ENCODE data around the gene ANO5. TPM values are rescaled to one million over a fixed set of nuclear protein-coding genes. Genes with fewer than 3 reads are reported as not detected.

Gene ANO5
- total and polyA plus RNA-seq, 2 of the 4 experiments (the other 2 are of a cell fraction), result not detected

- Histone ChIP-seq H3K9ac (ENCODE audit: low read depth, low read length) (no peak overlapping the region), H4K91ac (ENCODE audit: insufficient read depth, low read depth, low read length) (no peak overlapping the region), H3K36me3 (ENCODE audit: control insufficient read depth, insufficient read depth, low read length) (no peaks in the 10 kb centered on the region), H3K79me1 (ENCODE audit: low read depth in 1 of 2, low read length in 2 of 2) (no peaks in the 10 kb centered on the region), H3K4me3 (ENCODE audit: insufficient read depth, low read depth, low read length) (no peak overlapping the region), H3K9me1 (ENCODE audit: insufficient read depth, low read length) (no peaks in the 10 kb centered on the region), H3K4me2 (ENCODE audit: low read depth, low read length) (no peak overlapping the region), H4K5ac (ENCODE audit: low read depth, low read length) (no peak overlapping the region), H4K20me1 (ENCODE audit: insufficient read depth, low read length) (no peaks in the 10 kb centered on the region), H2BK20ac (ENCODE audit: low read depth, low read length) (no peak overlapping the region), H2AK5ac (ENCODE audit: low read depth, low read length) (no peak overlapping the region), H3K56ac (ENCODE audit: extremely low read depth, insufficient read depth, low read length) (no peak overlapping the region), H2BK120ac (ENCODE audit: low read depth, low read length) (no peak overlapping the region), H2AFZ (replicated peaks; ENCODE audit: low read length, poor library complexity) (no peak overlapping the region), H3K23ac (ENCODE audit: low read depth, low read length) (no peak overlapping the region), H4K8ac (ENCODE audit: low read depth in 2 of 2, low read length in 2 of 2) (no peak overlapping the region), H3K4me1 (ENCODE audit: control insufficient read depth, insufficient read depth, low read length) (no peaks in the 10 kb centered on the region), H3K14ac (replicated peaks; ENCODE audit: low read depth, low read length) (no peak overlapping the region), H2BK15ac (ENCODE audit: low read depth, low read length) (no peak overlapping the region), H3K18ac (ENCODE audit: low read depth, low read length) (no peak overlapping the region), H2BK5ac (ENCODE audit: low read depth, low read length, poor library complexity, severe bottlenecking) (no peak overlapping the region), H2AK9ac (replicated peaks; ENCODE audit: low read depth, low read length, poor library complexity) (no peak overlapping the region), H3K4ac (ENCODE audit: low read depth, low read length) (no peak overlapping the region), H3K27me3 (ENCODE audit: control insufficient read depth, insufficient read depth, low read length) (no peaks in the 10 kb centered on the region), H3K27ac (ENCODE audit: insufficient read depth, low read length) (no peak overlapping the region), H3K9me3 (ENCODE audit: control insufficient read depth, insufficient read depth, low read length) (no peaks in the 10 kb centered on the region)
- dilution Hi-C loops (cut with HindIII; ENCODE audit: low sequenced_read_pairs, unreplicated experiment), result no loop called here
- POLR2A ChIA-PET (ENCODE audit: unreplicated experiment), result no interaction called here
- DNase-seq (no peak), ATAC-seq (ENCODE audit: low read depth) (no peak)
- no TSS peak for BruUV-seq (replicated peaks)
- WGBS, 2 experiments (ENCODE audit: extremely low coverage in 2 of 2, insufficient read length in 1 of 2), result no CpG with 5 or more reads among the region's 1 CpG
- TF ChIP-seq RFX5 (IDR thresholded peaks at IDR 0.05; ENCODE audit: low read depth, low read length), result no peak
- TF ChIP-seq CEBPB (IDR thresholded peaks at IDR 0.05; ENCODE audit: low read depth, low read length), result no peak
- no peak for TF ChIP-seq RCOR1 (IDR thresholded peaks at IDR 0.05; ENCODE audit: insufficient replicate concordance, low read length)
- TF ChIP-seq POLR2A (IDR thresholded peaks at IDR 0.05; ENCODE audit: low read depth, low read length), result no peak
- no peak for TF ChIP-seq RAD21 (IDR thresholded peaks at IDR 0.05; ENCODE audit: low read length)
- TF ChIP-seq USF2 (IDR thresholded peaks at IDR 0.05; ENCODE audit: low read depth, low read length), result no peak
- TF ChIP-seq MAZ (IDR thresholded peaks at IDR 0.05; ENCODE audit: borderline replicate concordance, low read depth, low read length), result no peak
- TF ChIP-seq MXI1 (IDR thresholded peaks at IDR 0.05; ENCODE audit: borderline replicate concordance, low read depth, low read length), result no peak
- no peak for TF ChIP-seq FOS (IDR thresholded peaks at IDR 0.05; ENCODE audit: low read depth, low read length)
- TF ChIP-seq NFE2L2 (IDR thresholded peaks at IDR 0.05; ENCODE audit: low read depth, low read length), result no peak
- TF ChIP-seq CHD1 (IDR thresholded peaks at IDR 0.05; ENCODE audit: low read depth, low read length), result no peak
- TF ChIP-seq CTCF (conservative IDR thresholded peaks at IDR 0.05; ENCODE audit: low read depth, low read length), result no peak
- no peak for TF ChIP-seq ELK1 (IDR thresholded peaks at IDR 0.05; ENCODE audit: borderline replicate concordance, low read depth, low read length)
- TF ChIP-seq BHLHE40 (IDR thresholded peaks at IDR 0.05; ENCODE audit: low read depth, low read length), result no peak
- TF ChIP-seq MAFK (IDR thresholded peaks at IDR 0.05; ENCODE audit: low read depth, low read length), result no peak
- in situ Hi-C loops (cut with MboI; ENCODE audit: low sequenced_read_pairs), result no loop called here
- CTCF ChIA-PET, result no interaction called here
- intact Hi-C loops (cut with micrococcal nuclease), result loop anchor here (5.0 kb wide), 1 partner anchor 1760 kb away; no protein-coding TSS in a partner anchor
These were observed 54.1 kb downstream of the ANO5 start for GRCh38 chr11:22246992-22247391.

All from IMR-90 (cell line).